CD4-positive, CD25-positive, alpha-beta regulatory T cell (primary cell): ENCODE measurements around the gene BRWD1. TPM values are rescaled to one million over a fixed set of nuclear protein-coding genes. Genes with fewer than 3 reads are reported as not detected.

ENCODE experiments used
- ATAC-seq, 2 donors: fragments of 150-1000 bp; cut with Tn5 transposase; one replicate each; pipeline ENCODE4 v1.10.0; 2021; ENCODE audit warnings: low read depth in 2 of 2, moderate number of reproducible peaks in 2 of 2, moderate library complexity in 1 of 2
- DNase-seq, 3 donors: peaks; one replicate each; pipeline versions ENCODE4 v3.0.0 to v3.0.0-alpha.2; 2012 to 2022; ENCODE audit warnings: mixed read lengths in 1 of 3
- H3K27ac ChIP-seq: one replicate; pipeline ENCODE4 v1.7.0; 2013; ENCODE audit warnings: mild to moderate bottlenecking, low read length; ENCODE audit not compliant: insufficient read depth, poor library complexity, severe bottlenecking
- H3K27me3 ChIP-seq: one replicate; pipeline ENCODE4 v1.7.0; 2013; ENCODE audit warnings: low read length; ENCODE audit not compliant: control insufficient read depth, insufficient read depth
- H3K36me3 ChIP-seq: one replicate; pipeline ENCODE4 v1.7.0; 2013; ENCODE audit warnings: mild to moderate bottlenecking, low read length, moderate library complexity; ENCODE audit not compliant: control insufficient read depth, insufficient read depth
- H3K4me1 ChIP-seq: 2 replicates; pipeline ENCODE4 v1.7.0; 2013; ENCODE audit warnings: mild to moderate bottlenecking, low read length; ENCODE audit not compliant: insufficient read depth, control insufficient read depth, poor library complexity, severe bottlenecking
- H3K4me3 ChIP-seq: one replicate; pipeline ENCODE4 v1.7.0; 2013; ENCODE audit warnings: low read depth, mild to moderate bottlenecking, low read length, moderate library complexity
- H3K9me3 ChIP-seq, 2 experiments: 1 replicate in 1 of 2; 2 replicates in 1 of 2; pipeline ENCODE4 v1.7.0; 2013; ENCODE audit warnings: low read length in 2 of 2, mild to moderate bottlenecking in 1 of 2, moderate library complexity in 1 of 2; ENCODE audit not compliant: control insufficient read depth in 2 of 2
- H3K27ac Mint-ChIP-seq, 3 donors: one replicate each; pipeline ENCODE4 v1.8.0; 2020 to 2022; ENCODE audit warnings: mild to moderate bottlenecking in 3 of 3, mixed read lengths in 3 of 3, moderate library complexity in 2 of 3
- H3K27me3 Mint-ChIP-seq: one replicate; pipeline ENCODE4 v1.8.0; 2022; ENCODE audit warnings: mild to moderate bottlenecking, mixed read lengths
- H3K36me3 Mint-ChIP-seq: one replicate; pipeline ENCODE4 v1.8.0; 2020; ENCODE audit warnings: mixed read lengths
- H3K4me1 Mint-ChIP-seq, 4 donors: one replicate each; pipeline ENCODE4 v1.8.0; 2020 to 2022; ENCODE audit warnings: mixed read lengths in 4 of 4, mild to moderate bottlenecking in 1 of 4
- H3K4me3 Mint-ChIP-seq, 4 donors: one replicate each; pipeline ENCODE4 v1.8.0; 2020 to 2022; ENCODE audit warnings: mild to moderate bottlenecking in 4 of 4, mixed read lengths in 4 of 4, moderate library complexity in 3 of 4
- H3K9me3 Mint-ChIP-seq, 7 donors: one replicate each; pipeline ENCODE4 v1.8.0; 2020 to 2022; ENCODE audit warnings: mixed read lengths in 7 of 7, mild to moderate bottlenecking in 3 of 7, moderate library complexity in 2 of 7
- polyA plus RNA-seq, 4 donors: library from polyadenylated mRNA; unstranded; fragments of 300-500 nt; fragmentation: Illumina TruSeq; gene quantifications; one replicate each; pipeline ENCODE4 v1.2.3, GENCODE V29; 2021
- total RNA-seq: library from RNA; stranded (reverse); gene quantifications from one replicate; pipeline ENCODE4 v1.2.3, GENCODE V29; 2022

BRWD1 gene
- total and polyA plus RNA-seq, 5 donors from 2014 or later, result 33.9 to 110 (median 42.1) TPM

DNA sequence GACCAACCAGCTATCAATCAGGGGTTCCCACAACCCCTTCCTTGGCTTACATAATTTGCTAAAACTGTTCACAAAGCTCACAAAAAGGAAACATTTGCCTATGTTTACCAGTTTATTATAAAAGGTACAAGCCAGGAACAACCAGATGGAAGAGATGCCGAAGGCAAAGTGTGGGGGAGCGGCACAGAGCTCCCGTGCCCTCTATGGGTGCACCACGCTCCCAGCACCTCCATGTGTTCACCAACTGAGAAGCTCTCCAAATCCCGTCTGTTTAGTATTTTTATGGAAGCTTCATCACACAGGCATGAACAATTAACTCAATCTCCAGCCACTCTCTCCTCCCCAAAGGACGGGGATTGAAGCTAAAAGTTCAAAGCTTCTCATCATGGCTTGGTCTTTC lies 163.1 kb downstream of the BRWD1 start:
- Mint-ChIP-seq H3K27me3 (peaks cover 27% of the 10 kb centered on the region), H3K36me3 (no peaks in the 10 kb centered on the region), H3K9me3 (peaks cover 0 to 4% (median 0%) of the 10 kb centered on the region in 7 donors), H3K4me1 (no peaks in the 10 kb centered on the region), H3K4me3 (no peak overlapping the region), H3K27ac (no peak overlapping the region)
- Histone ChIP-seq H3K4me3 (no peak overlapping the region), H3K9me3 (no peaks in the 10 kb centered on the region), H3K36me3 (no peaks in the 10 kb centered on the region), H3K27me3 (peaks cover 3% of the 10 kb centered on the region), H3K4me1 (no peaks in the 10 kb centered on the region), H3K27ac (no peak overlapping the region)
- ATAC-seq, result no peak
- no peak for DNase-seq

DNA sequence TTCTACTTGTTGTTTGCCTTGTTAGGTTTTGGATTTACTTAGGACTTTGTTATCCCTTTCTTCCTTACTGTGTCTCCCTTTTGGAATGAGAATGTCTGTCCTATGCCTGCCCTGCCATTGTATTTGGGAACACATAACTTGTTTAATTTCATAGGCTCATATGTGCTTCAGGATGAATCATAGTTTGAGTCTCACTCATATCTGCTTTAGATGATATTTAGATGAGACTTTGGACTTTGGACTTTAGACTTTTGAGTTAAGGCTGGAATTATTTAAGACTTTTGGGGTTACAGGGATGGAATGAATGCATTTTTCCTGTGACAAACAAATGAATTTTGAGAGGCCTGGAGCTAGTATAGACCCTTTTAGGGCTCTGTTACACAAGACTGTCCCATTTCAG lies 163.6 kb downstream of the BRWD1 start:
- no peaks in the 10 kb centered on the region for H3K9me3 ChIP-seq
- DNase-seq, result no peak
- H3K4me3 ChIP-seq, result no peak overlapping the region
- Mint-ChIP-seq H3K36me3 (no peaks in the 10 kb centered on the region), H3K4me1 (no peaks in the 10 kb centered on the region), H3K27ac (no peak overlapping the region), H3K9me3 (peaks cover 0 to 4% (median 0%) of the 10 kb centered on the region in 7 donors), H3K27me3 (peaks cover 27% of the 10 kb centered on the region), H3K4me3 (no peak overlapping the region)
- no peaks in the 10 kb centered on the region for H3K4me1 ChIP-seq
- H3K27me3 ChIP-seq, result peaks cover 3% of the 10 kb centered on the region
- ATAC-seq, result no peak
- H3K27ac ChIP-seq, result no peak overlapping the region
- no peaks in the 10 kb centered on the region for H3K36me3 ChIP-seq

DNA sequence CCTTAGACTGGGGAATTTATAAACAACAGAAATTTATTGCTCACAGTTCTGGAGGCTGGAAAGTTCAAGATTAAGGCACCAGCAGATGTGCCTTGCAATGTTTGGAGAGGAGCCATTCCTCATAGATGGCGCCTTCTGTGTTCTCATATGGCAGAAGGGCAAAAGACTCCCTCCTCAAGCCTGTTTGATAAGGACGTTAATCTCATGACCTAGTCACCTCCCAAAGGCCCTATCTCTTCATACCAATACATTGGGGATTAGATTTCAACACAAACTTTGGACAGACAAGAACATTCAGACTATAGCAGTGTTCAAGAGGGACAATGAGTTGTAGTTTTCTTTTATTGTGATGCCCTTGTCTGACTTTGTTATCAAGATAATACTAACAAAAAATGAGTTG lies 164.5 kb downstream of the BRWD1 start:
- H3K36me3 ChIP-seq, result no peaks in the 10 kb centered on the region
- H3K27me3 ChIP-seq, result peaks cover 3% of the 10 kb centered on the region
- H3K27ac ChIP-seq, result no peak overlapping the region
- no peak overlapping the region for H3K27ac Mint-ChIP-seq
- no peak for DNase-seq
- H3K4me3 ChIP-seq, result no peak overlapping the region
- H3K9me3 ChIP-seq, result no peaks in the 10 kb centered on the region
- peaks cover 27% of the 10 kb centered on the region for H3K27me3 Mint-ChIP-seq
- no peak for ATAC-seq
- no peaks in the 10 kb centered on the region for H3K36me3 Mint-ChIP-seq
- H3K4me3 Mint-ChIP-seq, result no peak overlapping the region
- peaks cover 0 to 4% (median 0%) of the 10 kb centered on the region in 7 donors for H3K9me3 Mint-ChIP-seq
- no peaks in the 10 kb centered on the region for H3K4me1 Mint-ChIP-seq
- no peaks in the 10 kb centered on the region for H3K4me1 ChIP-seq

DNA sequence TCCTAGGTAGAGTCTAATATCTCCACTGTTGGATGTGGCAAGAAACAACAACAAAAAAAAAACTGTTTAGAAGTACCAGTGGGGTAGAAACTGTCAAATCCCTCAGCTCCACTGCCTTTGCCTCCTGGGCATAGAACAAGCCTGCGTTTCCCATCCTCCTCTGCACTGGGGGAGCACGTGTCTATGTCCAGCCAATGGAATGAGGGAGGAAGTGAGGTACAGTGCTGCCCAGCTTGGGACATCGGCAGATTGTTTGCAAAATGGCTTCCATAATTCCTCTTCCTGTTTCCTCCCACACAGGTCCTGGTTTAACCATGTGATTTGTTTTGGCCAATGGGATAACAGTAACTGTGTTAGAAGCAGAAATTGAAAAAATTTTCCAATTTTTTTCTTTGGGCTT lies 169.2 kb downstream of the BRWD1 start:
- Histone ChIP-seq H3K27ac (no peak overlapping the region), H3K4me1 (no peaks in the 10 kb centered on the region), H3K27me3 (no peaks in the 10 kb centered on the region), H3K4me3 (no peak overlapping the region), H3K9me3 (no peaks in the 10 kb centered on the region), H3K36me3 (no peaks in the 10 kb centered on the region)
- no peaks in the 10 kb centered on the region for H3K36me3 Mint-ChIP-seq
- H3K27me3 Mint-ChIP-seq, result peaks cover 16% of the 10 kb centered on the region
- ATAC-seq (no peak), DNase-seq (no peak)
- no peaks in the 10 kb centered on the region for H3K4me1 Mint-ChIP-seq
- H3K9me3 Mint-ChIP-seq, result peaks cover 0 to 4% (median 0%) of the 10 kb centered on the region in 7 donors
- no peak overlapping the region for H3K4me3 Mint-ChIP-seq
- H3K27ac Mint-ChIP-seq, result no peak overlapping the region

DNA sequence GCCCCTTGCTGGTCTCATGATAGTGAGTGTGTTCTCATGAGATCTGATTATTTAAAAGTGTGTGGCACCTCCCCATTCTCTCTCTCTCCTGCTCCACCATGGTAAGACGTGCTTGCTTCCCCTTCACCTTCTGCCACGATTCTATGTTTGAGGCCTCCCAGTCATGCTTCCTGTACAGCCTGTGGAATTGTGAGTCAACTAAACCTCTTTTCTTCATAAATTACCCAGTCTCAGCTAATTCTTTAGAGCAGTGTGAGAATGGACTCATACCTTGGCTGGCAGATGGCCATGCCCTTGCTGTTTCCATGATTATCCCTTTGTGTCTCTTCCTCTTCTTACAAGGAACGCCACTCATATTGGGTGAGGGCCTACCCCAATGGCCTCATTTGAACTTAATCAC lies 170.5 kb downstream of the BRWD1 start:
- Histone ChIP-seq H3K27me3 (no peaks in the 10 kb centered on the region), H3K4me1 (no peaks in the 10 kb centered on the region), H3K27ac (no peak overlapping the region), H3K9me3 (no peaks in the 10 kb centered on the region), H3K4me3 (no peak overlapping the region), H3K36me3 (no peaks in the 10 kb centered on the region)
- Mint-ChIP-seq H3K36me3 (no peaks in the 10 kb centered on the region), H3K27me3 (peaks cover 7% of the 10 kb centered on the region), H3K27ac (no peak overlapping the region), H3K4me3 (no peak overlapping the region), H3K9me3 (peaks cover 0 to 4% (median 0%) of the 10 kb centered on the region in 7 donors), H3K4me1 (no peaks in the 10 kb centered on the region)
- DNase-seq (no peak), ATAC-seq (no peak)

DNA sequence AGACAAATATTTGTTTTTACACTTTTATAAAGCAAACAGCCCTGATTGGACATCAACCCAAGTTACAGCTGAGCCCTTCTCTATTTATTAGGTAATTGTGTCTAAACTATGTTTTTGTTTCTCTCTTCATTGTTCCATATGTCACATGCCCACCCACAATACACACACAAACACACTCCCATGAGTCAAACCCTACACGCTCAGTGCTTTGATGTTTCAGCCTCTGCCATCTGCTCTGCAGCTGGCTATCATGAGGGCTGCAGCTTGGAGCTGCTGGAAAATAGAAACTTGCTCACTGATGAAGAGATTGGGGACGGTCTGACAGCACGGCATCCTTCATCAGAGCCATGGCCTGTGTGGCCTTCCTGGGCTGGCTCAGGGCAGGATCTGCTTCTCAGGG lies 171.9 kb downstream of the BRWD1 start:
- no peak overlapping the region for H3K27ac Mint-ChIP-seq
- peaks cover 5% of the 10 kb centered on the region for H3K27me3 Mint-ChIP-seq
- no peak for ATAC-seq

DNA sequence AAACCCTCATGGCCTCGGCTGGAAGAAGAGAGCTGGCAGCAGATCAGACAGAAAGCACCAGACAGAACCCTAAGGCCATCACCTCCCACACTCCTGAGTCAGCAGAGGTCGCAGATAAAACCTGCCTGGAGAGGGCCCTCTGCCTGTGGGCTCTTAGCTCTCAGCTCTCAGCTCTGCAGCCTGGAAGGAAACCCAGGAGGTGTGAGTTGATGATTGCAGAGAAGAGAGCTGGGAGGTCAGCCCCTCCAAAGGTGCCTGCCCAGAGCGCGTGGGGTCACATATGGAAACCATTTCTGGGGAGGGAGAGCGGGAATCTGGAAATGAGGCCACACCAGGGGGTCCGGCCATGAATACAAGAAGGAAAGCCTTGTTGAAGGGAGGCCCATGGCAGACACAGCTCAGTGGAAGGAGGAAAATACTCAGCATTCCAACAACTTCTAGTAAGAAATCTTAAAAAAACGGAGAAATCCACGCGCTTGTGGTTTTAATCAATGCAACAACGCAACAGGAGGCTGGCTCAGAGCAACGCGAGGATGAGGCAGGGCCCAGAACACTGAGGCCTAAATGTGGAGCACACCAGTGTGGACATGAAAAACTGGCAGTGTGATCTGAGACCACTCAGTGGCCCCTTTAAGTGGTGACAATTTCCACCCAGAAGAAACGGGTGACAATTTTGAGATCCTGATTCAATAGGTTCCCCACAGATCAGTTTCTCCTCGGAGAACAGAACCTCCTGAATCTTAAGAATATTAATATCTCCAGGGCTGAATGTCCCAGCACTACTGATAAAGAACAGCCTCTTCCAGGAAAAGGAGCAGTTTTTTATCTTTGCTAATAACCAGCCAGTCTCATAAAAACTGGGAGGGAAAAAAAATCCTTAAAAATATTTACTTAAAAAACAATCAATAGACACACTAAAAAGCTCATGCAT lies 175.9 kb downstream of the BRWD1 start:
- Mint-ChIP-seq H3K27me3 (peaks cover 5% of the 10 kb centered on the region), H3K36me3 (no peaks in the 10 kb centered on the region), H3K4me1 (no peaks in the 10 kb centered on the region), H3K27ac (no peak overlapping the region), H3K9me3 (no peaks in the 10 kb centered on the region), H3K4me3 (no peak overlapping the region)
- no peak for DNase-seq
- no peaks in the 10 kb centered on the region for H3K36me3 ChIP-seq
- no peaks in the 10 kb centered on the region for H3K9me3 ChIP-seq
- no peaks in the 10 kb centered on the region for H3K27me3 ChIP-seq
- H3K4me1 ChIP-seq, result no peaks in the 10 kb centered on the region
- H3K27ac ChIP-seq, result no peak overlapping the region
- no peak for ATAC-seq
- no peak overlapping the region for H3K4me3 ChIP-seq

More for the DNA sequence above, 171.9 kb downstream of the BRWD1 start:
- Histone ChIP-seq H3K36me3 (no peaks in the 10 kb centered on the region), H3K27ac (no peak overlapping the region), H3K4me1 (no peaks in the 10 kb centered on the region), H3K4me3 (no peak overlapping the region), H3K9me3 (no peaks in the 10 kb centered on the region), H3K27me3 (no peaks in the 10 kb centered on the region)
- no peaks in the 10 kb centered on the region for H3K36me3 Mint-ChIP-seq
- no peaks in the 10 kb centered on the region for H3K4me1 Mint-ChIP-seq
- DNase-seq, result no peak
- H3K9me3 Mint-ChIP-seq, result peaks cover 0 to 4% (median 0%) of the 10 kb centered on the region in 7 donors
- H3K4me3 Mint-ChIP-seq, result no peak overlapping the region

DNA sequence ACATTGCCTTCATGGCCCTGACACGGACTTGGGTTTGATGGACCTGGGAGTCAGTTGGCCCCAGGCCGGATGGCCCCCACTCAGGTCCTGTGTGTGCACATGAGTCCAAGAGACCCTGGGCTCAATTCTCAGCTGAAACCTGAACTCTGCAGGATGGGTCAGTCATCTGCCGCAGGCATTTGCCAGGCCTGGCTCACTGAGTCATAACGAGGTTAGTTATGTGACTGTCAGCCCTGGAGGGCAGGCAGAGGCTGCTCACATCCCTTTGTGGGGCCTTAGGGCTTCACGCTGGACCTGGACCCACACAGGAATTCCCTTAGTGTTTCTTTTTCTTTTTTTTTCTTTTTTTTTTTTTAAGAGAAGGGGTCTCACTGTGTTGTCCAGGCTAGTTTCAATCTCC lies 176.7 kb downstream of the BRWD1 start:
- no peak overlapping the region for H3K27ac Mint-ChIP-seq
- DNase-seq (no peak), ATAC-seq (no peak)
- H3K27me3 Mint-ChIP-seq, result peaks cover 5% of the 10 kb centered on the region
- no peak overlapping the region for H3K4me3 Mint-ChIP-seq
- H3K4me1 Mint-ChIP-seq, result no peaks in the 10 kb centered on the region
- H3K4me3 ChIP-seq, result no peak overlapping the region
- H3K9me3 Mint-ChIP-seq, result no peaks in the 10 kb centered on the region
- H3K27ac ChIP-seq, result no peak overlapping the region
- no peaks in the 10 kb centered on the region for H3K27me3 ChIP-seq
- no peaks in the 10 kb centered on the region for H3K36me3 ChIP-seq
- no peaks in the 10 kb centered on the region for H3K4me1 ChIP-seq
- no peaks in the 10 kb centered on the region for H3K9me3 ChIP-seq
- H3K36me3 Mint-ChIP-seq, result no peaks in the 10 kb centered on the region
